IMR-90 (cell line): ENCODE results near the gene PPFIA1.

Source experiments
- CTCF ChIP-seq: conservative IDR thresholded peaks from 2 replicates; pipeline ENCODE4 v1.5.1; 2012; ENCODE audit warnings: mild to moderate bottlenecking, low read depth, low read length, improper control_type of control experiment
- FOS ChIP-seq: fragments of 150-350 bp; IDR thresholded peaks from 2 replicates; pipeline ENCODE4 v1.6.1; 2016; ENCODE audit warnings: low read depth, low read length
- MAFK ChIP-seq: IDR thresholded peaks from 2 replicates; pipeline ENCODE4 v1.6.1; 2012; ENCODE audit warnings: low read depth, low read length, improper control_type of control experiment
- RFX5 ChIP-seq: IDR thresholded peaks from 2 replicates; pipeline ENCODE4 v1.8.0; 2012; ENCODE audit warnings: low read depth, mild to moderate bottlenecking, low read length, moderate library complexity

GRCh38 chr11:70352100-70352499, 81.6 kb downstream of the PPFIA1 start:
- TF ChIP-seq CTCF (no peak), MAFK (no peak), FOS (no peak), RFX5 (no peak)
